SK-N-SH treated with all-trans-retinoic acid at 6 μM for 48 hours (cell line): ENCODE measurements around the gene RNPEP.

Source experiments
- ATAC-seq: fragments of 200-7000 bp; cut with Tn5 transposase; 3 replicates; pipeline ENCODE4 v1.9.1; 2020; ENCODE audit warnings: mild to moderate bottlenecking, moderate library complexity
- ARNTL ChIP-seq: fragments of 450-650 bp; formaldehyde crosslinking; IDR thresholded peaks from 2 replicates; pipeline ENCODE4 v1.5.0; 2020; ENCODE audit warnings: low read depth, mild to moderate bottlenecking, moderate library complexity, borderline replicate concordance
- CSDC2 ChIP-seq: fragments of 250-450 bp; sonication (Bioruptor Pico); IDR thresholded peaks from 2 replicates; pipeline ENCODE4 v1.5.0; 2020; ENCODE audit warnings: mild to moderate bottlenecking, moderate library complexity
- ESRRG ChIP-seq: fragments of 250-450 bp; sonication (Bioruptor Pico); IDR thresholded peaks from 2 replicates; pipeline ENCODE4 v1.6.1; 2021; ENCODE audit warnings: mild to moderate bottlenecking
- GLIS3 ChIP-seq: fragments of 250-450 bp; sonication (Bioruptor Pico); IDR thresholded peaks from 2 replicates; pipeline ENCODE4 v1.5.0; 2020; ENCODE audit warnings: mild to moderate bottlenecking, moderate library complexity
- ISL1 ChIP-seq: fragments of 250-450 bp; sonication (Bioruptor Pico); IDR thresholded peaks from 2 replicates; pipeline ENCODE4 v2.1.2; 2022; ENCODE audit warnings: mild to moderate bottlenecking, moderate library complexity
- PPARA ChIP-seq: fragments of 250-450 bp; sonication (Bioruptor Pico); IDR thresholded peaks from 2 replicates; pipeline ENCODE4 v1.5.0; 2020; ENCODE audit warnings: mild to moderate bottlenecking, borderline replicate concordance
- RARB ChIP-seq: fragments of 250-450 bp; sonication (Bioruptor Pico); IDR thresholded peaks from 2 replicates; pipeline ENCODE4 v1.8.0; 2021; ENCODE audit warnings: mild to moderate bottlenecking, moderate library complexity
- SNAI2 ChIP-seq: fragments of 250-450 bp; sonication (Bioruptor Pico); IDR thresholded peaks from 2 replicates; pipeline ENCODE4 v1.5.0; 2020; ENCODE audit warnings: mild to moderate bottlenecking, moderate library complexity
- TCF4 ChIP-seq: fragments of 250-450 bp; sonication (Bioruptor Pico); IDR thresholded peaks from 2 replicates; pipeline ENCODE4 v1.8.0; 2021; ENCODE audit warnings: mild to moderate bottlenecking, moderate library complexity, borderline replicate concordance
- TOX ChIP-seq: fragments of 250-450 bp; sonication (Bioruptor Pico); IDR thresholded peaks from 2 replicates; pipeline ENCODE4 v1.8.0; 2021; ENCODE audit warnings: mild to moderate bottlenecking, moderate library complexity, borderline replicate concordance
- ZC3H10 ChIP-seq: fragments of 250-450 bp; sonication (Bioruptor Pico); IDR thresholded peaks from 2 replicates; pipeline ENCODE4 v1.5.1; 2021; ENCODE audit warnings: mild to moderate bottlenecking, moderate library complexity
- ZFP3 ChIP-seq: fragments of 250-450 bp; sonication (Bioruptor Pico); IDR thresholded peaks from 2 replicates; pipeline ENCODE4 v1.5.0; 2020; ENCODE audit warnings: mild to moderate bottlenecking, moderate library complexity
- ZFP30 ChIP-seq: fragments of 450-650 bp; formaldehyde crosslinking; IDR thresholded peaks from 2 replicates; pipeline ENCODE4 v1.5.0; 2022; ENCODE audit warnings: mild to moderate bottlenecking, moderate library complexity
- ZNF565 ChIP-seq: fragments of 450-650 bp; formaldehyde crosslinking; conservative IDR thresholded peaks from 2 replicates; pipeline ENCODE4 v1.5.0; 2020; ENCODE audit warnings: low read depth, mild to moderate bottlenecking, moderate library complexity
- ZNF70 ChIP-seq: fragments of 450-650 bp; formaldehyde crosslinking; IDR thresholded peaks from 2 replicates; pipeline ENCODE4 v1.5.0; 2020; ENCODE audit warnings: mild to moderate bottlenecking, moderate library complexity
- ZNF8 ChIP-seq: fragments of 450-650 bp; formaldehyde crosslinking; IDR thresholded peaks from 2 replicates; pipeline ENCODE4 v1.5.0; 2020; ENCODE audit warnings: mild to moderate bottlenecking, moderate library complexity
- TF ChIP-seq, protein P1 (sequence below): fragments of 250-450 bp; sonication (Bioruptor Pico); IDR thresholded peaks from 2 replicates; pipeline ENCODE4 v1.5.1; 2021; ENCODE audit warnings: mild to moderate bottlenecking, moderate library complexity
- TF ChIP-seq, protein P2 (sequence below): fragments of 250-450 bp; sonication (Bioruptor Pico); IDR thresholded peaks from 2 replicates; pipeline ENCODE4 v1.5.0; 2020; ENCODE audit warnings: mild to moderate bottlenecking, moderate library complexity
- TF ChIP-seq, protein P3 (sequence below): fragments of 250-450 bp; sonication (Bioruptor Pico); IDR thresholded peaks from 2 replicates; pipeline ENCODE4 v1.8.0; 2021; ENCODE audit warnings: low read depth, mild to moderate bottlenecking, moderate library complexity, borderline replicate concordance
- TF ChIP-seq, protein P4 (sequence below): fragments of 250-450 bp; sonication (Bioruptor Pico); IDR thresholded peaks from 2 replicates; pipeline ENCODE4 v1.8.0; 2020; ENCODE audit warnings: mild to moderate bottlenecking, moderate library complexity, borderline replicate concordance
- TF ChIP-seq, protein P5 (sequence below): fragments of 250-450 bp; sonication (Bioruptor Pico); IDR thresholded peaks from 2 replicates; pipeline ENCODE4 v1.5.1; 2020; ENCODE audit warnings: low read depth, mild to moderate bottlenecking, moderate library complexity

RNPEP gene

DNA sequence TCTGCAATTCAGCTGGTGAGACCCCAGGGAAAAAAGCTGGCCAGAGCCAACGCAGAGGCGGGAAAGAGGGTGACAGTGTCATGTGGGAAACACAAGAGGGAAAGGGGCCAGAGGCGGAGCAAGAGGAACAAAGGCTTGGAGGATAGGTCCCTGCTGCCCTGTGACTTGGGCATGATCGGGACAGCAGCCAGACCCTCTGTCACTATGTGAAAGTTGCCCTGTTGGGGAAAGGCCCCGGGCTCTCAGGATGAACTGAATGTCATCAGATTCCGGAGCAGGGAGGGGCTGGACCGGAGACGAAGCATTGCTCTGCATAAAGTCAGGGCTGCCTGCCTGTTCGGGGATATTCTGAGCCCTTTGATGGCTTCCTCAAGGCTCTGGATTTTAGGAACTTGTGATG, 22.3 kb downstream of the RNPEP start:
- no peak for ATAC-seq
- TF ChIP-seq CSDC2 (no peak), TCF4 (CRISPR knock-in tag) (no peak), ESRRG (CRISPR knock-in tag) (no peak), ZNF8 (no peak), GLIS3 (CRISPR knock-in tag) (no peak)
- TF ChIP-seq, all 23 proteins: peak for 0

DNA sequence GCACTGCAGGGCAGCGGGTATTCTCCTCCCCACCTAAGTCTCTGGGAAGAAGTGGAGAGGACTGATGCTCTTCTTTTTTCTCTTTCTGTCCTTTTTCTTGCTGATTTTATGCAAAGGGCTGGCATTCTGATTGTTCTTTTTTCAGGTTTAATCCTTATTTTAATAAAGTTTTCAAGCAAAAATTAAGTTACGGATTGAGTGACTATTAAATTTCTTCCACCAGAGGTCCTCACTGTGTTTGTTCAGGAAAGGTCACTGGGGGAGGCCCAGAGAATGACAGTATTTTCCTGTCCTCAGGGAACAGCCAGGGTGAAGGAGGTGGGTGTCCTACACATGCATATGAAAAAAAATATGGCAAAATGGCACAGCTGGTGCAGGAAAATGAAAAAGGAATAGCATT, 23.5 kb downstream of the RNPEP start:
- TF ChIP-seq RARB (CRISPR knock-in tag), result no peak
- TF ChIP-seq ZFP30 (CRISPR knock-in tag), result no peak
- TF ChIP-seq, protein P1, sequence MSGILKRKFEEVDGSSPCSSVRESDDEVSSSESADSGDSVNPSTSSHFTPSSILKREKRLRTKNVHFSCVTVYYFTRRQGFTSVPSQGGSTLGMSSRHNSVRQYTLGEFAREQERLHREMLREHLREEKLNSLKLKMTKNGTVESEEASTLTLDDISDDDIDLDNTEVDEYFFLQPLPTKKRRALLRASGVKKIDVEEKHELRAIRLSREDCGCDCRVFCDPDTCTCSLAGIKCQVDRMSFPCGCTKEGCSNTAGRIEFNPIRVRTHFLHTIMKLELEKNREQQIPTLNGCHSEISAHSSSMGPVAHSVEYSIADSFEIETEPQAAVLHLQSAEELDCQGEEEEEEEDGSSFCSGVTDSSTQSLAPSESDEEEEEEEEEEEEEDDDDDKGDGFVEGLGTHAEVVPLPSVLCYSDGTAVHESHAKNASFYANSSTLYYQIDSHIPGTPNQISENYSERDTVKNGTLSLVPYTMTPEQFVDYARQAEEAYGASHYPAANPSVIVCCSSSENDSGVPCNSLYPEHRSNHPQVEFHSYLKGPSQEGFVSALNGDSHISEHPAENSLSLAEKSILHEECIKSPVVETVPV (CRISPR knock-in tag), result no peak
- TF ChIP-seq ISL1 (CRISPR knock-in tag), result no peak
- TF ChIP-seq, protein P2, sequence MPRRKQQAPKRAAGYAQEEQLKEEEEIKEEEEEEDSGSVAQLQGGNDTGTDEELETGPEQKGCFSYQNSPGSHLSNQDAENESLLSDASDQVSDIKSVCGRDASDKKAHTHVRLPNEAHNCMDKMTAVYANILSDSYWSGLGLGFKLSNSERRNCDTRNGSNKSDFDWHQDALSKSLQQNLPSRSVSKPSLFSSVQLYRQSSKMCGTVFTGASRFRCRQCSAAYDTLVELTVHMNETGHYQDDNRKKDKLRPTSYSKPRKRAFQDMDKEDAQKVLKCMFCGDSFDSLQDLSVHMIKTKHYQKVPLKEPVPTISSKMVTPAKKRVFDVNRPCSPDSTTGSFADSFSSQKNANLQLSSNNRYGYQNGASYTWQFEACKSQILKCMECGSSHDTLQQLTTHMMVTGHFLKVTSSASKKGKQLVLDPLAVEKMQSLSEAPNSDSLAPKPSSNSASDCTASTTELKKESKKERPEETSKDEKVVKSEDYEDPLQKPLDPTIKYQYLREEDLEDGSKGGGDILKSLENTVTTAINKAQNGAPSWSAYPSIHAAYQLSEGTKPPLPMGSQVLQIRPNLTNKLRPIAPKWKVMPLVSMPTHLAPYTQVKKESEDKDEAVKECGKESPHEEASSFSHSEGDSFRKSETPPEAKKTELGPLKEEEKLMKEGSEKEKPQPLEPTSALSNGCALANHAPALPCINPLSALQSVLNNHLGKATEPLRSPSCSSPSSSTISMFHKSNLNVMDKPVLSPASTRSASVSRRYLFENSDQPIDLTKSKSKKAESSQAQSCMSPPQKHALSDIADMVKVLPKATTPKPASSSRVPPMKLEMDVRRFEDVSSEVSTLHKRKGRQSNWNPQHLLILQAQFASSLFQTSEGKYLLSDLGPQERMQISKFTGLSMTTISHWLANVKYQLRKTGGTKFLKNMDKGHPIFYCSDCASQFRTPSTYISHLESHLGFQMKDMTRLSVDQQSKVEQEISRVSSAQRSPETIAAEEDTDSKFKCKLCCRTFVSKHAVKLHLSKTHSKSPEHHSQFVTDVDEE (CRISPR knock-in tag), result no peak
- TF ChIP-seq ZNF70, result no peak
- ATAC-seq, result 0 out of 3 replicates have a peak, but pooled peaks have one; percentile 11

DNA sequence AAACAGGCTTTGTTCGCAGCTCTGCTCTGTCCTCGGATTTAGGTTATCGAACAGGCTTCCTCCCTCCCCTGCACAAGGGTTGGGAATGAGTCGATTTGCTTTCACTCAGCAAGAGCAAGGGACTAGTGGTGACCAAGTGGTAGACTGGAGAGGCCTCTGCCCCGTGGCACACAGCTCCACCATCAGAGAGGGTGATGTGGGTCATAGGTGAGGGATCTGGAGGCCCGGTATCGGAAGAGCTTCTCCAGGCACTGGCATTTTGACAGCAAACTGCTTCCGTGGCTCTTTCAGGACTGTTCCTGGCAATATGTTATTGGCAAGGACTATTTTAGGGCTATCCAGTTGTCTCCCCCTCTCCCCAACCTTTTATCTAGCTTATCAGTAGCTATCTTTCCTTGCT, 24.9 kb downstream of the RNPEP start:
- ATAC-seq, result no peak

More for the DNA sequence above, 24.9 kb downstream of the RNPEP start:
- TF ChIP-seq ZFP3 (CRISPR knock-in tag) (no peak), SNAI2 (no peak), ESRRG (CRISPR knock-in tag) (no peak), PPARA (no peak), ARNTL (CRISPR knock-in tag) (no peak), ISL1 (CRISPR knock-in tag) (no peak), RARB (CRISPR knock-in tag) (no peak), TOX (CRISPR knock-in tag) (no peak), ZNF565 (CRISPR knock-in tag) (no peak), ZC3H10 (CRISPR knock-in tag) (no peak)
- TF ChIP-seq, protein P1 (CRISPR knock-in tag), result no peak
- TF ChIP-seq, protein P2 (CRISPR knock-in tag), result no peak
- TF ChIP-seq, protein P3, sequence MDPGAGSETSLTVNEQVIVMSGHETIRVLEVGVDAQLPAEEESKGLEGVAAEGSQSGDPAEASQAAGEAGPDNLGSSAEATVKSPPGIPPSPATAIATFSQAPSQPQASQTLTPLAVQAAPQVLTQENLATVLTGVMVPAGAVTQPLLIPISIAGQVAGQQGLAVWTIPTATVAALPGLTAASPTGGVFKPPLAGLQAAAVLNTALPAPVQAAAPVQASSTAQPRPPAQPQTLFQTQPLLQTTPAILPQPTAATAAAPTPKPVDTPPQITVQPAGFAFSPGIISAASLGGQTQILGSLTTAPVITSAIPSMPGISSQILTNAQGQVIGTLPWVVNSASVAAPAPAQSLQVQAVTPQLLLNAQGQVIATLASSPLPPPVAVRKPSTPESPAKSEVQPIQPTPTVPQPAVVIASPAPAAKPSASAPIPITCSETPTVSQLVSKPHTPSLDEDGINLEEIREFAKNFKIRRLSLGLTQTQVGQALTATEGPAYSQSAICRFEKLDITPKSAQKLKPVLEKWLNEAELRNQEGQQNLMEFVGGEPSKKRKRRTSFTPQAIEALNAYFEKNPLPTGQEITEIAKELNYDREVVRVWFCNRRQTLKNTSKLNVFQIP (CRISPR knock-in tag), result no peak
- TF ChIP-seq, protein P4, sequence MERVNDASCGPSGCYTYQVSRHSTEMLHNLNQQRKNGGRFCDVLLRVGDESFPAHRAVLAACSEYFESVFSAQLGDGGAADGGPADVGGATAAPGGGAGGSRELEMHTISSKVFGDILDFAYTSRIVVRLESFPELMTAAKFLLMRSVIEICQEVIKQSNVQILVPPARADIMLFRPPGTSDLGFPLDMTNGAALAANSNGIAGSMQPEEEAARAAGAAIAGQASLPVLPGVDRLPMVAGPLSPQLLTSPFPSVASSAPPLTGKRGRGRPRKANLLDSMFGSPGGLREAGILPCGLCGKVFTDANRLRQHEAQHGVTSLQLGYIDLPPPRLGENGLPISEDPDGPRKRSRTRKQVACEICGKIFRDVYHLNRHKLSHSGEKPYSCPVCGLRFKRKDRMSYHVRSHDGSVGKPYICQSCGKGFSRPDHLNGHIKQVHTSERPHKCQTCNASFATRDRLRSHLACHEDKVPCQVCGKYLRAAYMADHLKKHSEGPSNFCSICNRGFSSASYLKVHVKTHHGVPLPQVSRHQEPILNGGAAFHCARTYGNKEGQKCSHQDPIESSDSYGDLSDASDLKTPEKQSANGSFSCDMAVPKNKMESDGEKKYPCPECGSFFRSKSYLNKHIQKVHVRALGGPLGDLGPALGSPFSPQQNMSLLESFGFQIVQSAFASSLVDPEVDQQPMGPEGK (CRISPR knock-in tag), result no peak
- TF ChIP-seq, protein P5, sequence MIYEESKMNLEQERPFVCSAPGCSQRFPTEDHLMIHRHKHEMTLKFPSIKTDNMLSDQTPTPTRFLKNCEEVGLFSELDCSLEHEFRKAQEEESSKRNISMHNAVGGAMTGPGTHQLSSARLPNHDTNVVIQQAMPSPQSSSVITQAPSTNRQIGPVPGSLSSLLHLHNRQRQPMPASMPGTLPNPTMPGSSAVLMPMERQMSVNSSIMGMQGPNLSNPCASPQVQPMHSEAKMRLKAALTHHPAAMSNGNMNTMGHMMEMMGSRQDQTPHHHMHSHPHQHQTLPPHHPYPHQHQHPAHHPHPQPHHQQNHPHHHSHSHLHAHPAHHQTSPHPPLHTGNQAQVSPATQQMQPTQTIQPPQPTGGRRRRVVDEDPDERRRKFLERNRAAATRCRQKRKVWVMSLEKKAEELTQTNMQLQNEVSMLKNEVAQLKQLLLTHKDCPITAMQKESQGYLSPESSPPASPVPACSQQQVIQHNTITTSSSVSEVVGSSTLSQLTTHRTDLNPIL, result no peak
